HG03439 (cell line): ENCODE data around the gene SLC6A17.

Source experiments
- ATAC-seq: cut with Tn5 transposase; IDR thresholded peaks from one replicate; pipeline ENCODE4 v1.9.1; 2021; ENCODE audit warnings: mild to moderate bottlenecking, moderate library complexity; ENCODE audit not compliant: unreplicated experiment

Gene SLC6A17

GRCh38 chr1:110218137-110218536 lies 67.8 kb downstream of the SLC6A17 start:
- ATAC-seq: no peak

DNA sequence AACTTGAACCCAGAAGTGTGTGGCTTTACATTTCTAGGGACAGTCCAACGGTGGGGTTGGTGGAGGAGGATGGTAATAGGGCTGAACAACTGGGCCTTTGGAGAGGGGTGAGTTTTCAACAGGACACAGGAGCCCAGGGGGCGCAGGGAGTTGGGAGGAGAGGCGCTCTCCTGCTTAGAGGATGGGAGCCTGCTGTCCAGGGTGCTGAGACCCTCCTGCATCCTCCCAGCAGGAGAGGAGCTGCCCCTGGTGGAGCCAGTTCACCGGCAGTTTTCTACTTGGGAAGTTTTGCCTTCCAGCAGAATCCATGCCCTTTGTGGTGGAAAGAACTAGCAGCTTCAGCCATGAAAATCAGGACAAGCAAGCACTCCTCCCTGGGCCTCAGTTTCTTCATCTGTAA lies 68.4 kb downstream of the SLC6A17 start:
- ATAC-seq: no peak

DNA sequence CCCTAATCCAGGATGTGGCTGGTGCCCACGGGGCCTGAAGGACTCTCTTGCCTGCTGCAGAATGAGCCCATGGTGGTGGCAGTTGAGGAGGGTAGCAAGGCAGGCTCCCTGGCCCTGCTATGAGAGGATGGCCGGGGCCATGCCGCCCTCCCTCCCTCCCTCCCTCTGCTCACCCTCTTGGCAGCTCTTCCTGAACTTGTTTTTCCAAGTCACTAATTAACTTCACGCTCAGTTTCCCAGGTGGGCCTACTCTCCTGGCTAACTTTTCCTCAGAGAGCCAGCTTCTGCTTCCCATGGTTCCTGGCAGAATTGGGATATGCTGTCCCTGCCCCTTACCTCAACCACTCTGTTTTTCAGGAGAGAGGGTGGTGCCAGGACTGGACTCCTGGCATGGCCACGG lies 70.0 kb downstream of the SLC6A17 start:
- no peak for ATAC-seq

GRCh38 chr1:110221119-110221518 lies 70.8 kb downstream of the SLC6A17 start:
- no peak for ATAC-seq

DNA sequence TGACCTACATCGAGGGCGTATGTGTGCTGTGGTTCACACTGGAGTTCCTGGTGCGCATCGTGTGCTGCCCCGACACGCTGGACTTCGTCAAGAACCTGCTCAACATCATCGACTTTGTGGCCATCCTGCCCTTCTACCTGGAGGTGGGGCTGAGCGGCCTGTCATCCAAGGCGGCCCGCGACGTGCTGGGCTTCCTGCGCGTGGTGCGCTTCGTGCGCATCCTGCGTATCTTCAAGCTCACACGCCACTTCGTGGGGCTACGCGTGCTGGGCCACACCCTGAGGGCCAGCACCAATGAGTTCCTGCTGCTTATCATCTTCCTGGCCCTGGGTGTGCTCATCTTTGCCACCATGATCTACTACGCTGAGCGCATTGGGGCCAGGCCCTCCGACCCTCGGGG lies 72.8 kb downstream of the SLC6A17 start:
- ATAC-seq: no peak

DNA sequence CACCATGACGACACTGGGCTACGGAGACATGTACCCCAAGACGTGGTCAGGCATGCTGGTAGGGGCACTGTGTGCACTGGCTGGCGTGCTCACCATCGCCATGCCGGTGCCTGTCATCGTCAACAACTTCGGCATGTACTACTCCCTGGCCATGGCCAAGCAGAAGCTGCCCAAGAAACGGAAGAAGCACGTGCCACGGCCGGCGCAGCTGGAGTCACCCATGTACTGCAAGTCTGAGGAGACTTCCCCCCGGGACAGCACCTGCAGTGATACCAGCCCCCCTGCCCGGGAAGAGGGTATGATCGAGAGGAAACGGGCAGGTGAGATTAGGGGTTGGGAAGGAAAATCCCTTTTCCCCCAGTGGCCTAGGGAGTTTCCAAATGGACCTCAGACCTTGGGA lies 73.3 kb downstream of the SLC6A17 start:
- no peak for ATAC-seq

GRCh38 chr1:110224240-110224995 lies 74.1 kb downstream of the SLC6A17 start:
- ATAC-seq: no peak

DNA sequence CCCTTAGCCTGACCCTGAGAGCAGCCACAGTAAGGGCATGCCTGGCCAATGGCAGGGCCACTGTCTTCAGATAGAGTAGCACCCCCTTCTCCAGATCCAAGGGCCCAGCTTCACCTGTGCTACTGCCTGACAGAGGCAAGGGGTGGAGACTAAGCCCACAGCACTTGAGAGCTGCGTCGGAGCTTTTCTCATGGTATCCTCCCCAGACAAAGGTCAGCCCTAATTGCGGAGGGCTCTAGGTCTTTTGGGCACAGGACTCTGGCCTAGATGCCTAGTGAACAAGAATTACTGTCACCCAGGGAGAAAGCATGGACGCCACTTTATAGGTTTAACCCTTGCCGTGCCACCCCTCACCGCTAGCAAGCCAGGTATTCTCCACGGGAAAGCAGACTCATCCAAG lies 74.9 kb downstream of the SLC6A17 start:
- no peak for ATAC-seq

- no peak for ATAC-seq
Measured at GRCh38 chr1:110225756-110226404, 75.6 kb downstream of the SLC6A17 start.

DNA sequence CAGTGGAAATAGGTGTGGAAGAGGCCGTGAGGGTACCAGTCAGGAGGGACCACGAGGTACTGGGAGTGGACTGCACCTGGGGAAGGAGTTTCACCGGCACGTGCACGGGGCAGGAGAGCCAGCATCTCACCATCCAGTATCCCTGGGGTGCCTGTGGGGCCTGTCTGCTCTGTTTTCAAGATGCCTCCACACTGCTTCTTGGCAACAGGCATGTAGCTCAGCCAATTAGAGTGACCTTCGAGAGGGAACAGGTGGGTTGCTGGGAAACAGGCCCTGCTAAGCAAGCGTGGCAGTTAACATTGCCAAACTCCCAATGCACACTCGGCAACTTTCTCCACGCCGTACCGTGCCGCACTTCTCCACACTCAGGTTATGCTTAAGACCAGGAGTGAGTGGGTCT lies 77.5 kb downstream of the SLC6A17 start:
- no peak for ATAC-seq

GRCh38 chr1:110228381-110228780 lies 78.1 kb downstream of the SLC6A17 start:
- no peak for ATAC-seq

DNA sequence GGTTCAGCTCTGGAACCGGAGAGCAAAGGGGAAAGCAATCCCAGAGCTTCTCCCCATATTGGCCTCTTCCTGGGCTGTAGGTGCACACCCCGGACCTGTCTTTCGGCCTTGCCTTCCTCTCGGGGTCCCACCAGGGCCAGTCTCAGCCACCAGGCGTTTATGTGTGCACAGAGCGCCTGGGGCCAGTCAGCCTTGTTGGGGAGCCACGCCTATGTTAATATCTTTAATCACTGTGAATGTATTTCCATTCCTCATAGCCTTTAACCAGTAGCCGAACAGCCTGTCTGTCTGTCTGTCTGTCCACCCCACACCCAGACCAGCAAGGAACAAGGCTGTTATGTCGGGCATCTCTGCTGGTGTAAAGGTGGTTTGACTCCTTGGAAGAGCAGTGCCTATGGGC lies 78.6 kb downstream of the SLC6A17 start:
- no peak for ATAC-seq

- ATAC-seq: no peak
Measured at GRCh38 chr1:110229348-110230001, 79.2 kb downstream of the SLC6A17 start.

GRCh38 chr1:110230381-110231199 lies 80.3 kb downstream of the SLC6A17 start:
- ATAC-seq: no peak

DNA sequence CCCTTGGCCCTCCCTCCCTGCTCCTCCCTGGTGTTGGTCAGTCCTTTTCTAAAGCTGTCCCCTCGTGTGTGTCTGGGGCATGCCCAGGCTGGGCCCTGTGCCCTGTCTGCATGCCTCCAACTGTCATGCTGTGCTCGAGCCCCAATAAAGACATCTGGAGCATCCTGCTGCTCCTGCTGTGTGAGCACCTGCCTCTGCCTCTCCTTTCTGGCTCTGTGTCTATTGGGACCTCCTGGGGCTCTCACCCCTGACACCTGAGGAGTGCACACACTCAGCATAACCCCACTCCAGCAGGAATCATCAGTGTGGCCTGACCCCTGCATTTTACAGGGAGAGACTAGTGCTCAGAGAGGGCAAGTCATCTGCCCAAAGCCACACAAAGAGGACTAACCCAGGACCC lies 83.6 kb downstream of the SLC6A17 start:
- ATAC-seq: no peak

DNA sequence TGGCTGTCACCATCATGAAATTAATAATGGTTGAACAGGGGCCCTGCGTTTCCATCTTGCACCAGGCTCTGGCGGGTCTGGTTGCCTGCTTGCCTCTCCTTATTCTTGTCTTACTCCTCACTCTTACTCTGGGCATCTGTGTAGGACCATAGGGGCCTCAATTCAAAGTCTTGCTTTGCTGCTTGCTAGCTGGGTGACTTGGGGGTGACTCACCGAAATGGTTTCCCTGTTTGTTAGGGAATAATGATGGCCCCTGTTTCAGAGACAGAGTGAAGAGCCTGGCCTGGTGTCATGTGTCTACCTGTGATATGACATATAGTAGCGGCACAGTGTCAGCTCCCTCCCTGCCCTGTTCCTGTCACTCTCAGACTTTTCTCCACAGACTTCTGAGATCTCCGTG lies 84.4 kb downstream of the SLC6A17 start:
- ATAC-seq: no peak

DNA sequence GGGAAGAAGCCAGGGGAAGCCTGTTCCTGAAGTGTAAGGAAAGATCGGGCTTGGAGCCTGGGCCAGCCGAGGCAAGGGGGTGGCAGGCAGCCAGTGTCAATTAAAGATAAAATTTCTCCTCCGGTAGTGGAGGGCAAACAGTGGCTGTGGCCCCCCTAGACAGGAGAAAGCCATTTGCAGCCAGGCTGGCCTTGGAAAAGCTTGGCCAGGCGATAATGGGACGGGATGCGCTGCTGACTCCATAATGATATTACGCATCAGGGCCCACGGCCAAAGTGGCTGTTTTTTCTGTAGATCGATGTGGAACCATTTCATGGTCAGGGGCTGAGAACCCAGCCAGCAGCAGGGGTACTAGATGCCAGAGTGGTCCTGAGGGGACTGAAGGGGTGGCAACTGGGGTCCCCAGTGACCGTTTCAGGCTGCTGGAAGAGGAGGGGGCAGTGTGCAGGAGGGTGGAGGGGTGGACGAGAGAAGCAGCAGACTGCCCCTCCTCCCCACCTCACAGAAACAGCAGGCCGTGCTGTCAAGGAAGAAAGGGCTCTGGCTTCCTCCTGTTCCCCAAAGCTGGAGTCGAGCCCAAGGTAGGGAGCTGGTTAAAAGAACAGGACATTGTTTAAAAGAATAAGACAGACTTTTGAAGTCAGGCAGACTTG lies 85.0 kb downstream of the SLC6A17 start:
- ATAC-seq: no peak

DNA sequence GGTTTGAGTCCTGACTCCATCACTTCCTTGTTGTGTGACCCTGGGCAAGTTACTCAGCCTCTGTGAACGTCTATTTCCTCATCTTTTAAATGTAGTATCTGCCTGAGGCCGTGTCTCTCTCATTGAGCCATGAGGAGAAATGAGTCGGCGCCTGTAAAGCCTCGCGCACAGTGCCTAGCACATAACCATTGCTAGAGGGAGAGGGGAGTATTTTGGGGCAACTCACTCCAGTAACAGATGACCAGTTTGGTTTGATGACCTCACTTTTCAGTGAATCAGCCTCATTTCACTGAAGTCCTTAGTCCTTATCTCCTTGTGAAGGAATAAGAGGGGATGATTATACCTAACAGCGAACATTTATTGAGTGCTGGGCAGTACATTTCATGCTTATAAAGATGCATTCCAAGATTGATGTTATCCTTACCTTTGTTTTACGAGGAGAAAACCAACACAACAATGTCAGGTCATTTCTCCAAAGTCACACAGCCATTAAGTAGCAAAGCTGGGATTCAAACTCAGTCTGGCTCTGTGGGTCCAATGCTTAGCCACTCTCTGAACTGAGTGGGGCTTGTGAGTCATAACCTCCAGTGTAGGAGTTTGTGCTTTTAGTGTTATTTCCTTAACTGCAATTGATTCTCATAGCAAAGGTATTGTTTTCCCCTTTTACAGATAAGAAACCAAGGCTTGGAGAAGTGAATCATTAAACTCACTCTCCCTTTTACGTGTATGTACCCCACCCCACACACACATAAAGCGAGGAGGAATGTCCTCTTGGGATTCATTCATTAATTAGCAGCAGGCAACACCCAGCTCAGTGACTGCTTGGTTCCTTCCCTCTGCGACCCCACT lies 85.8 kb downstream of the SLC6A17 start:
- no peak for ATAC-seq

- no peak for ATAC-seq
Measured at GRCh38 chr1:110237386-110238152, 87.3 kb downstream of the SLC6A17 start.
